DND-41 (cell line): ENCODE measurements around the gene HAP1.

Experiments
- EZH2 ChIP-seq: IDR thresholded peaks from 3 replicates; pipeline ENCODE4 v1.6.1; 2012; ENCODE audit warnings: borderline replicate concordance, low read depth, mild to moderate bottlenecking, moderate library complexity, low read length, inconsistent platforms; ENCODE audit not compliant: severe bottlenecking
- TF ChIP-seq, protein P1 (sequence below): IDR thresholded peaks from 2 replicates; pipeline ENCODE4 v1.5.1; 2012; ENCODE audit warnings: borderline replicate concordance, low read length, moderate library complexity, mild to moderate bottlenecking; ENCODE audit not compliant: poor library complexity, severe bottlenecking; ENCODE audit errors: extremely low read depth

DNA sequence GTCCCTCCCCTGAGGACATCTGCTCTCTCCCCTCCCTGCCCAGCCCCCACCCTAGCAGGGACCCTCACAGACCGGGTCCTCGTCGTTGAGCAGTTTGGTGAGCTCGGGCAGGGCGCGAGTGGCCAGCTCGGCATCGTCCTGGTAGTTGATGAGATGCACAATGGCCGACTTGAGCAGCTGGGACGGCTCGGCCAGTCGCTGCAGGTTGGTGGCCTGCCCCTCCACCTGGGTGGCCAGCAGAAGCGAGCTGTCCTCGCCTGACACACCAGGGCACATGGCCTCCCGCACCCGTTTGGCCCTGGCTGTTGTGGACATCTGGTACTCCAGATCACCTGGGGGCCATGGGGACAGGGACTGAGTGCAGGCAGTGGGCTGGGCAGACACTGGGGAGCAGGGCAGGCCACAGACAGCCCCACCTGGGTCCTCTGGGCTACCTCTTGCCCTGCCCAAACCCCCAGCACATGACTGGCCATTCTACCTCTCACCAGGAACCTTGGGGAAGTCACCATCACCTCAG, 35.0 kb upstream of the HAP1 start:
- no peak for TF ChIP-seq EZH2
- TF ChIP-seq, protein P1, sequence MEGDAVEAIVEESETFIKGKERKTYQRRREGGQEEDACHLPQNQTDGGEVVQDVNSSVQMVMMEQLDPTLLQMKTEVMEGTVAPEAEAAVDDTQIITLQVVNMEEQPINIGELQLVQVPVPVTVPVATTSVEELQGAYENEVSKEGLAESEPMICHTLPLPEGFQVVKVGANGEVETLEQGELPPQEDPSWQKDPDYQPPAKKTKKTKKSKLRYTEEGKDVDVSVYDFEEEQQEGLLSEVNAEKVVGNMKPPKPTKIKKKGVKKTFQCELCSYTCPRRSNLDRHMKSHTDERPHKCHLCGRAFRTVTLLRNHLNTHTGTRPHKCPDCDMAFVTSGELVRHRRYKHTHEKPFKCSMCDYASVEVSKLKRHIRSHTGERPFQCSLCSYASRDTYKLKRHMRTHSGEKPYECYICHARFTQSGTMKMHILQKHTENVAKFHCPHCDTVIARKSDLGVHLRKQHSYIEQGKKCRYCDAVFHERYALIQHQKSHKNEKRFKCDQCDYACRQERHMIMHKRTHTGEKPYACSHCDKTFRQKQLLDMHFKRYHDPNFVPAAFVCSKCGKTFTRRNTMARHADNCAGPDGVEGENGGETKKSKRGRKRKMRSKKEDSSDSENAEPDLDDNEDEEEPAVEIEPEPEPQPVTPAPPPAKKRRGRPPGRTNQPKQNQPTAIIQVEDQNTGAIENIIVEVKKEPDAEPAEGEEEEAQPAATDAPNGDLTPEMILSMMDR: no peak
